Peyer's patch (tissue), 4 donors: ENCODE measurements around the gene SLC9A8.

Experiments
- CTCF ChIP-seq, 6 experiments: fragments of 450-650 bp in 4 of 6; fragments of 200-600 bp in 2 of 6; sonication (generic) in 1 of 6; IDR thresholded peaks; one replicate each; pipeline ENCODE4 v1.5.1; 2017 to 2019; ENCODE audit warnings: antibody characterized with exemption in 6 of 6, mild to moderate bottlenecking in 3 of 6, moderate library complexity in 1 of 6
- POLR2A ChIP-seq, 2 donors: fragments of 450-650 bp; IDR thresholded peaks; one replicate each; pipeline ENCODE4 v1.5.1; 2017; ENCODE audit warnings: antibody characterized with exemption in 2 of 2, mild to moderate bottlenecking in 2 of 2, moderate library complexity in 2 of 2

GRCh38 chr20:49905415-49906091 is 92.9 kb downstream of the SLC9A8 start:
- TF ChIP-seq CTCF (IDR thresholded peaks at IDR 0.05), result no peak
- TF ChIP-seq POLR2A (IDR thresholded peaks at IDR 0.05), result no peak
